Hepatocyte (in vitro differentiated cells): Measurements from ENCODE around the gene OAS3.

Experiments
- CTCF ChIP-seq: fragments of 200-600 bp; sonication (generic); IDR thresholded peaks from 2 replicates; pipeline ENCODE4 v1.5.1; 2016; ENCODE audit warnings: antibody characterized with exemption, mild to moderate bottlenecking; ENCODE audit not compliant: poor library complexity
- EZH2 ChIP-seq: fragments of 200-600 bp; sonication (generic); IDR thresholded peaks from 2 replicates; pipeline ENCODE4 v1.6.1; 2016; ENCODE audit warnings: antibody characterized with exemption, mild to moderate bottlenecking, borderline replicate concordance

GRCh38 chr12:112970391-112970790 is 32.1 kb downstream of the OAS3 start:
- TF ChIP-seq CTCF (no peak), EZH2 (no peak)
